HL-60 (cell line): ENCODE results near the gene OSBPL8.

Source experiments
- CTCF ChIP-seq: IDR thresholded peaks from one replicate; pipeline ENCODE4 v1.5.1; 2011; ENCODE audit warnings: low read length, control low read depth, inconsistent platforms; ENCODE audit not compliant: insufficient read depth
- GABPA ChIP-seq: IDR thresholded peaks from 2 replicates; pipeline ENCODE4 v1.6.1; 2012; ENCODE audit warnings: low read depth
- POLR2AphosphoS5 ChIP-seq: IDR thresholded peaks from 2 replicates; pipeline ENCODE4 v1.6.1; 2012; ENCODE audit warnings: low read depth
- REST ChIP-seq: IDR thresholded peaks from 2 replicates; pipeline ENCODE4 v1.6.1; 2012; ENCODE audit warnings: low read depth; ENCODE audit not compliant: insufficient replicate concordance
- SPI1 ChIP-seq: IDR thresholded peaks from 2 replicates; pipeline ENCODE4 v1.6.1; 2012; ENCODE audit warnings: low read depth, mild to moderate bottlenecking, borderline replicate concordance

GRCh38 chr12:76539727-76540126, 19.8 kb downstream of the OSBPL8 start:
- no peak for TF ChIP-seq CTCF
- no peak for TF ChIP-seq POLR2AphosphoS5
- no peak for TF ChIP-seq REST
- TF ChIP-seq GABPA, result no peak
- no peak for TF ChIP-seq SPI1
